ENCODE results near the gene GAL3ST3. TPM values are rescaled to one million over a fixed set of nuclear protein-coding genes. Genes with fewer than 3 reads are reported as not detected.
"Not testable (repeated sequence)": the region's sequence is repeated elsewhere in the genome, so short reads cannot be mapped to it uniquely, and the experiment has no call there.

The GAL3ST3 gene
- total RNA-seq, 1 donor from 2014 or later = 0.94 TPM

DNA sequence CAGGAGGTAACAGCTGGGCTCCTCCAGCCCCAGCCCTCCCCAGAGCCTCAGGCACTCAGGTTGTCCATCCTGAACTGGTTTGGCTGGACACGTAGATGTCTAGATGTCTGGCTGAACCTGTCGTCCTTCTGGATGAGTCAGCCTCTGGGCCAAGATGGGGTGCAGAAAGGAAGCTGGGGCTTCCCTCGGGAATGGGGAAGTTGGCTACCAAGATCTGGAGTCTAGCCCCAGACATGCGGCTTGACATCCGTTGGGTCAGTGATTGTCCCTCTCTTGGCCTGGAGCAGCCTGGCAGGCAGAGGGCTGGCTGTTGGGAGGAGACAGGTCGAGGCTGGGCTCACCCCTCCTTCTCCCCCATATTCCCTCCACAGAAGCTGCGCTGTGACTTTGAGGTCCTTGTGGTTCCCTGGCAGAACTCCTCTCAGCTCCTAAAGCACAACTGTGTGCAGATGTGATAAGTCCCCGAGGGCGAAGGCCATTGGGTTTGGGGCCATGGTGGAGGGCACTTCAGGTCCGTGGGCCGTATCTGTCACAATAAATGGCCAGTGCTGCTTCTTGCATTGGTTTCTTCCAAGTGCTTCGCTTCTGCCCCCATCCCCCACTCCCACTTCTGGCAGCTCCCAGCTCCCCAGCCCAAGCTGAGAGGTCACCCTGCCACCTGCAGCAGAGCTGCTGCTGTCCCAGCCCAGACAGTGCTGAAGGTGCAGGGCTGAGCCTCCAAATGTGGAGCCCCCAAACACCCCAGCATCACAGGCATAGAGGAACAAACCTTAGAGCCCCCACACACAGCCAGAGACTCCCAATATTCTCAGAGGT, 35.8 kb downstream of the GAL3ST3 start:
- Mint-ChIP-seq H3K36me3 (ENCODE audit: unreplicated experiment) (no peaks in the 10 kb centered on the region), H3K9me3 (ENCODE audit: unreplicated experiment) (no peaks in the 10 kb centered on the region), H3K4me3 (ENCODE audit: unreplicated experiment) (no peak overlapping the region), H3K27ac (ENCODE audit: unreplicated experiment) (no peak overlapping the region), H3K4me1 (ENCODE audit: unreplicated experiment) (peaks cover 32% of the 10 kb centered on the region), H3K27me3 (ENCODE audit: unreplicated experiment) (no peaks in the 10 kb centered on the region)
- no peak for DNase-seq (ENCODE audit: extremely low spot score, unreplicated experiment)
- TF ChIP-seq, protein P1, sequence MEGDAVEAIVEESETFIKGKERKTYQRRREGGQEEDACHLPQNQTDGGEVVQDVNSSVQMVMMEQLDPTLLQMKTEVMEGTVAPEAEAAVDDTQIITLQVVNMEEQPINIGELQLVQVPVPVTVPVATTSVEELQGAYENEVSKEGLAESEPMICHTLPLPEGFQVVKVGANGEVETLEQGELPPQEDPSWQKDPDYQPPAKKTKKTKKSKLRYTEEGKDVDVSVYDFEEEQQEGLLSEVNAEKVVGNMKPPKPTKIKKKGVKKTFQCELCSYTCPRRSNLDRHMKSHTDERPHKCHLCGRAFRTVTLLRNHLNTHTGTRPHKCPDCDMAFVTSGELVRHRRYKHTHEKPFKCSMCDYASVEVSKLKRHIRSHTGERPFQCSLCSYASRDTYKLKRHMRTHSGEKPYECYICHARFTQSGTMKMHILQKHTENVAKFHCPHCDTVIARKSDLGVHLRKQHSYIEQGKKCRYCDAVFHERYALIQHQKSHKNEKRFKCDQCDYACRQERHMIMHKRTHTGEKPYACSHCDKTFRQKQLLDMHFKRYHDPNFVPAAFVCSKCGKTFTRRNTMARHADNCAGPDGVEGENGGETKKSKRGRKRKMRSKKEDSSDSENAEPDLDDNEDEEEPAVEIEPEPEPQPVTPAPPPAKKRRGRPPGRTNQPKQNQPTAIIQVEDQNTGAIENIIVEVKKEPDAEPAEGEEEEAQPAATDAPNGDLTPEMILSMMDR (IDR thresholded peaks at IDR 0.05) = no peak

DNA sequence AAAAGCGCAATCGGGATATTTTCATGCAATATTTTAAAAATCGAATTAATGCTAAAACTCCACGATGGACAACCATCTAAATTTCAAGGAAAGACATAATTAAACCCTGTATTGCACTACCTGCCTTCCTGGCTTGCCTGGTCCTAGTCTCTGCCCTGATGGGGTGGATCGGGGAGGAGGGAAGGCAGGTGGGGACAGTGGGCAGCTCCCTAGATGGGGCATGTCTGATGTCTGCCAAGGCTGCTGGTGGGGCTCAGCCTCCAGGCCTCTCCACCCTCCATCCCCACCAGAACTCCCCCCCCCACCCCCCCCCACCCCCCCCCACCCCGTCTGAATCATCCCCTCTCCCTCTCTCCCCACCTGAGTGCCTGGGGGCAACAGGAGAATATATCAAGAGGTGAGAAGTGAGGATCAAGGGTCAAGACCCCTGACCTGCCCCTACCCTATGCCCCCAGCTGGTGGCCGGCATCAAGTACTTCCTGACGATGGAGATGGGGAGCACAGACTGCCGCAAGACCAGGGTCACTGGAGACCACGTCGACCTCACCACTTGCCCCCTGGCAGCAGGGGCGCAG, 36.5 kb downstream of the GAL3ST3 start:
- Mint-ChIP-seq H3K27me3 (ENCODE audit: unreplicated experiment) (no peaks in the 10 kb centered on the region), H3K27ac (ENCODE audit: unreplicated experiment) (no peak overlapping the region), H3K4me3 (ENCODE audit: unreplicated experiment) (no peak overlapping the region), H3K9me3 (ENCODE audit: unreplicated experiment) (no peaks in the 10 kb centered on the region), H3K4me1 (ENCODE audit: unreplicated experiment) (peaks cover 32% of the 10 kb centered on the region), H3K36me3 (ENCODE audit: unreplicated experiment) (no peaks in the 10 kb centered on the region)
- no peak for DNase-seq (ENCODE audit: extremely low spot score, unreplicated experiment)
- TF ChIP-seq, protein P1 (IDR thresholded peaks at IDR 0.05) = no peak

DNA sequence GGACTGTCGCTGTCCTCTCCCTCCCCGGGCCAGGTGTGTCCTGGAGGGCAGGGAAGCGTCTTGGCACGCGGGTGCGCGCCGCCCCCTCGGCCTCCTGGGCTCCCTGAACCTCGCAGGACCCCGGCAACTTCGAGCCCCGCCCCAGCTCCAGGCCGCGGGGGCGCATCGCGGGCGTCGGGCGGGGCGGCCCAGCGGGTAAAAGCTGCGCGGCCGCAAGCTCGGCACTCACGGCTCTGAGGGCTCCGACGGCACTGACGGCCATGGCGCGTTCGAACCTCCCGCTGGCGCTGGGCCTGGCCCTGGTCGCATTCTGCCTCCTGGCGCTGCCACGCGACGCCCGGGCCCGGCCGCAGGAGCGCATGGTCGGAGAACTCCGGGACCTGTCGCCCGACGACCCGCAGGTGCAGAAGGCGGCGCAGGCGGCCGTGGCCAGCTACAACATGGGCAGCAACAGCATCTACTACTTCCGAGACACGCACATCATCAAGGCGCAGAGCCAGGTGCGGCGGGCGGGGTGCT, 37.1 kb downstream of the GAL3ST3 start, which contains the start of gene CST6:
CST6 (plus strand) TSS at position 224 of the 519 bp plus-strand sequence; CDS start at position 261, 37 bp downstream.
- Mint-ChIP-seq H3K36me3 (ENCODE audit: unreplicated experiment) (no peaks in the 10 kb centered on the region), H3K27ac (ENCODE audit: unreplicated experiment) (no peak within 1 kb of the TSS), H3K9me3 (ENCODE audit: unreplicated experiment) (no peaks in the 10 kb centered on the region), H3K4me3 (ENCODE audit: unreplicated experiment) (no peak within 1 kb of the TSS), H3K27me3 (ENCODE audit: unreplicated experiment) (no peaks in the 10 kb centered on the region), H3K4me1 (ENCODE audit: unreplicated experiment) (peaks cover 29% of the 10 kb centered on the region)
- no peak for DNase-seq (ENCODE audit: extremely low spot score, unreplicated experiment)
- TF ChIP-seq, protein P1 (IDR thresholded peaks at IDR 0.05) = no peak

DNA sequence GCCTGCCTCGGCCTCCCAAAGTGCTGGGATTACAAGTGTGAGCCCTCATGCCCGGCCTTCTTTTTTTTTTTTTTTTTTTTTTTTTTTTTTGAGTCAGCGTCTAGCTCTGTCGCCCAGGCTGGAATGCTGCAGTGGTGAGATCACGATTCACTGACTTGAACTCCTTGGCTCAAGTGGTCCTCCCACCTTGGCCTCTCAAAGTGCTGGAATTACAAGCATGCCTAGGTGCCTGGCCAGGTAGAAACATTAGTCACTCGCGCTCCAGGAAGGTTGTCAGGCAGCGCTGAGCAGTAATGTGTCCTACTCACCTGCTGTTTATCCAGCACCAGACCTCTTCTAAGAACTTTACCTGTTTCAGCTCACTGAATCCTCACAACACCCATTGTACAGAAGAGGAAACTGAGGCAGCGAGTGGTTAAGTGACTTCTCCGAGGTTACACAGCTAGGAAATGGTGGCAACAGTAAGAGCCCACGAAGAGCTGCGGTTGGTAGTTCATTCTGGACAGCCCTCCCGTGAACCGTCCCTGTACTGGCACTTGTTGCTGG, 37.6 kb downstream of the GAL3ST3 start:
- H3K4me1 Mint-ChIP-seq (ENCODE audit: unreplicated experiment) = peaks cover 24% of the 10 kb centered on the region
- TF ChIP-seq, protein P1 (IDR thresholded peaks at IDR 0.05) = no peak
- no peak overlapping the region for H3K27ac Mint-ChIP-seq (ENCODE audit: unreplicated experiment)
- no peaks in the 10 kb centered on the region for H3K27me3 Mint-ChIP-seq (ENCODE audit: unreplicated experiment)
- no peak for DNase-seq (ENCODE audit: extremely low spot score, unreplicated experiment)
- H3K9me3 Mint-ChIP-seq (ENCODE audit: unreplicated experiment) = no peaks in the 10 kb centered on the region
- no peak overlapping the region for H3K4me3 Mint-ChIP-seq (ENCODE audit: unreplicated experiment)
- H3K36me3 Mint-ChIP-seq (ENCODE audit: unreplicated experiment) = no peaks in the 10 kb centered on the region

DNA sequence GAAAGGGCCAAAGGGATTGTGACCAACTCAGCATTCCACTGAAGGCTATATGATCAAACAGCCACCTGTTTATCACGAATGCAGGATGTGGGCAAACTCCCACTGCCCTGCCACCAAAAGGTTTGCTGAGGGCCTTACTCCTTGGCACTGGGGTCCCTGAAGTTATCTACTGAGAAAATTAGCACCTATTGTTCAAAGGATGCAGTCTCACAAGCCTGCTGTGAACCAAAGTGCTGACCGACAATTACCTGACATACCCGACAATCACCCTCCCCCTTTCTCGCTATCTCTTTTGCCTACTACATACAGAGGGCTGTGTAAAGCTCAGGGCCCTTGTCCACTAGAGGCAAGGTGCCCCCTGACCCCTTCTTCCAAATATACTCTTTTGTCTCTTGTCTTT, 38.9 kb downstream of the GAL3ST3 start:
- not testable (repeated sequence) for DNase-seq (ENCODE audit: extremely low spot score, unreplicated experiment); H3K27me3 Mint-ChIP-seq (ENCODE audit: unreplicated experiment); H3K36me3 Mint-ChIP-seq (ENCODE audit: unreplicated experiment); H3K27ac Mint-ChIP-seq (ENCODE audit: unreplicated experiment); H3K4me3 Mint-ChIP-seq (ENCODE audit: unreplicated experiment); H3K9me3 Mint-ChIP-seq (ENCODE audit: unreplicated experiment)
- peaks cover 11% of the 10 kb centered on the region for H3K4me1 Mint-ChIP-seq (ENCODE audit: unreplicated experiment)
